H1 (cell line): ENCODE measurements around the gene FPR2. TPM values are rescaled to one million over a fixed set of nuclear protein-coding genes. Genes with fewer than 3 reads are reported as not detected.

Source experiments
- CTCF ChIA-PET: fragments of 300-600 bp; sonication (Branson Sonifier 250); formaldehyde crosslinking; loops from one replicate; lab custom pipeline; 2021; ENCODE audit not compliant: partially characterized antibody; lab: Charles Lee
- POLR2A ChIA-PET: fragments of 300-600 bp; sonication (Branson Sonifier 250); formaldehyde crosslinking; loops from one replicate; lab custom pipeline; 2021; ENCODE audit warnings: inconsistent platforms; ENCODE audit not compliant: partially characterized antibody; lab: Charles Lee
- DNase-seq, 2 experiments: peaks; one replicate each; pipeline versions ENCODE4 v3.0.0 to v3.0.0-alpha.2; 2010 to 2022; ENCODE audit warnings: low spot score in 2 of 2, low read depth in 1 of 2, mixed read lengths in 1 of 2
- FAIRE-seq: peaks from 2 replicates; lab custom pipeline; 2011; peaks lifted over from hg19 to GRCh38; lab: Jason Lieb, UNC
- H2AFZ ChIP-seq: 2 replicates; pipeline ENCODE4 v1.8.1; 2012; ENCODE audit warnings: low read length, inconsistent platforms
- H2AK5ac ChIP-seq: 2 replicates; pipeline ENCODE4 v1.6.1; 2013; ENCODE audit warnings: low read depth, low read length
- H2BK120ac ChIP-seq: replicated peaks from 2 replicates; pipeline ENCODE3; 2013; ENCODE audit warnings: low read depth, low read length, inconsistent platforms
- H2BK12ac ChIP-seq: 2 replicates; pipeline ENCODE4 v1.6.1; 2013; ENCODE audit warnings: low read depth, low read length
- H2BK15ac ChIP-seq: 2 replicates; pipeline ENCODE4 v1.6.1; 2013; ENCODE audit warnings: low read length
- H2BK20ac ChIP-seq: 2 replicates; pipeline ENCODE4 v1.6.1; 2013; ENCODE audit warnings: low read length
- H2BK5ac ChIP-seq: 2 replicates; pipeline ENCODE4 v1.6.1; 2013; ENCODE audit warnings: low read depth, low read length
- H3K14ac ChIP-seq: 2 replicates; pipeline ENCODE4 v1.6.1; 2013; ENCODE audit warnings: inconsistent platforms; ENCODE audit not compliant: insufficient read length
- H3K18ac ChIP-seq: 2 replicates; pipeline ENCODE4 v1.6.1; 2013; ENCODE audit warnings: low read length; ENCODE audit errors: extremely low read depth
- H3K23ac ChIP-seq: 2 replicates; pipeline ENCODE4 v1.6.1; 2013; ENCODE audit warnings: inconsistent platforms; ENCODE audit not compliant: insufficient read length
- H3K23me2 ChIP-seq: 2 replicates; pipeline ENCODE4 v1.6.1; 2013; ENCODE audit warnings: low read depth, low read length
- H3K27ac ChIP-seq: 2 replicates; pipeline ENCODE4 v1.6.1; 2011; ENCODE audit warnings: low read depth, low read length, inconsistent platforms
- H3K27me3 ChIP-seq, 4 experiments: replicated peaks in 1 of 4; 1 replicate in 1 of 4; 2 replicates in 3 of 4; pipeline versions ENCODE4 v1.6.1 to v1.8.1; 2011 to 2013; ENCODE audit warnings: low read length in 3 of 4, mild to moderate bottlenecking in 3 of 4, inconsistent platforms in 2 of 4, mixed read lengths in 2 of 4, moderate library complexity in 1 of 4; ENCODE audit not compliant: control insufficient read depth in 3 of 4, insufficient read depth in 3 of 4; ENCODE audit errors: extremely low read depth in 1 of 4
- H3K36me3 ChIP-seq, 4 experiments: 2 replicates each; pipeline versions ENCODE4 v1.6.1 to v1.8.1; 2011 to 2013; ENCODE audit warnings: mild to moderate bottlenecking in 4 of 4, low read length in 3 of 4, moderate library complexity in 2 of 4, control low read depth in 1 of 4, inconsistent platforms in 1 of 4; ENCODE audit not compliant: insufficient read depth in 4 of 4, control insufficient read depth in 2 of 4
- H3K4ac ChIP-seq: replicated peaks from 2 replicates; pipeline ENCODE3; 2013; ENCODE audit warnings: low read length, low read depth, mixed read lengths, inconsistent platforms; ENCODE audit not compliant: insufficient read length
- H3K4me1 ChIP-seq, 4 experiments: replicated peaks in 1 of 4; 1 replicate in 1 of 4; 2 replicates in 3 of 4; pipeline versions ENCODE4 v1.6.1 to v1.8.1; 2011 to 2013; ENCODE audit warnings: low read length in 3 of 4, inconsistent platforms in 2 of 4, mixed read lengths in 1 of 4; ENCODE audit not compliant: insufficient read depth in 4 of 4, control insufficient read depth in 3 of 4
- H3K4me2 ChIP-seq, 2 experiments: 2 replicates each; pipeline versions ENCODE4 v1.6.1 to v1.8.1; 2011 to 2013; ENCODE audit warnings: low read depth in 2 of 2, low read length in 2 of 2, control low read depth in 1 of 2, inconsistent platforms in 1 of 2, mild to moderate bottlenecking in 1 of 2; ENCODE audit not compliant: insufficient read depth in 1 of 2
- H3K4me3 ChIP-seq, 4 experiments: fragments of 200-600, 300-600 bp in 1 of 4; sonication (generic), shearing (Covaris generic), sonication (Bioruptor Twin) in 1 of 4; 2 replicates each; pipeline versions ENCODE4 v1.5.1 to v1.8.1; 2011 to 2016; ENCODE audit warnings: low read length in 4 of 4, low read depth in 3 of 4, control low read depth in 2 of 4, inconsistent platforms in 2 of 4, mild to moderate bottlenecking in 2 of 4, mixed read lengths in 1 of 4, moderate library complexity in 1 of 4; ENCODE audit not compliant: insufficient read depth in 2 of 4; ENCODE audit errors: extremely low read depth in 1 of 4
- H3K56ac ChIP-seq: replicated peaks from 2 replicates; pipeline ENCODE3; 2013; ENCODE audit warnings: low read depth, mild to moderate bottlenecking, mixed read lengths, low read length, inconsistent platforms; ENCODE audit not compliant: insufficient read length
- H3K79me1 ChIP-seq: 2 replicates; pipeline ENCODE4 v1.6.1; 2013; ENCODE audit warnings: low read depth, low read length, control low read depth
- H3K79me2 ChIP-seq, 2 experiments: 2 replicates each; pipeline versions ENCODE4 v1.6.1 to v1.8.1; 2012 to 2013; ENCODE audit warnings: low read length in 2 of 2, mild to moderate bottlenecking in 2 of 2, inconsistent platforms in 1 of 2; ENCODE audit not compliant: insufficient read depth in 2 of 2, control insufficient read depth in 1 of 2
- H3K9ac ChIP-seq, 4 experiments: replicated peaks in 1 of 4; 1 replicate in 1 of 4; 2 replicates in 3 of 4; pipeline versions ENCODE4 v1.6.1 to v1.8.1; 2011 to 2013; ENCODE audit warnings: low read depth in 3 of 4, low read length in 3 of 4, control low read depth in 2 of 4, mild to moderate bottlenecking in 2 of 4, moderate library complexity in 2 of 4, inconsistent platforms in 1 of 4; ENCODE audit errors: extremely low read depth in 1 of 4
- H3K9me3 ChIP-seq, 2 experiments: 2 replicates each; pipeline versions ENCODE4 v1.6.1 to v1.8.1; 2012 to 2013; ENCODE audit warnings: mild to moderate bottlenecking in 2 of 2, moderate library complexity in 2 of 2, control low read depth in 1 of 2, inconsistent platforms in 1 of 2, low read depth in 1 of 2, low read length in 1 of 2, mixed read lengths in 1 of 2; ENCODE audit not compliant: insufficient read depth in 2 of 2
- H4K20me1 ChIP-seq, 2 experiments: replicated peaks in 1 of 2; 2 replicates each; pipeline versions ENCODE3 to v1.8.1; 2011 to 2013; ENCODE audit warnings: inconsistent platforms in 2 of 2, low read length in 2 of 2, mild to moderate bottlenecking in 1 of 2; ENCODE audit not compliant: insufficient read depth in 2 of 2, control insufficient read depth in 1 of 2
- H4K5ac ChIP-seq: 2 replicates; pipeline ENCODE4 v1.6.1; 2013; ENCODE audit warnings: low read length, low read depth, mixed read lengths, inconsistent platforms; ENCODE audit not compliant: insufficient read length
- H4K8ac ChIP-seq: 2 replicates; pipeline ENCODE4 v1.8.0; 2013; ENCODE audit warnings: mild to moderate bottlenecking, moderate library complexity, low read length, inconsistent platforms; ENCODE audit not compliant: insufficient read depth; ENCODE audit errors: extremely low read depth
- H4K91ac ChIP-seq: replicated peaks from 2 replicates; pipeline ENCODE3; 2013; ENCODE audit warnings: low read length, mixed read lengths, inconsistent platforms; ENCODE audit not compliant: insufficient read length
- CREB1 ChIP-seq: IDR thresholded peaks from 2 replicates; pipeline ENCODE4 v1.6.1; 2012; ENCODE audit warnings: inconsistent platforms
- RAD21 ChIP-seq, 2 experiments: IDR thresholded peaks in 1 of 2; conservative IDR thresholded peaks in 1 of 2; 2 replicates each; pipeline ENCODE4 v1.6.1; 2011; ENCODE audit warnings: low read depth in 2 of 2, low read length in 2 of 2, improper control_type of control experiment in 1 of 2, inconsistent platforms in 1 of 2, mild to moderate bottlenecking in 1 of 2, moderate library complexity in 1 of 2
- SIN3A ChIP-seq, 2 experiments: IDR thresholded peaks in 1 of 2; conservative IDR thresholded peaks in 1 of 2; 2 replicates each; pipeline ENCODE4 v1.6.1; 2011 to 2012; ENCODE audit warnings: low read length in 2 of 2, improper control_type of control experiment in 1 of 2, low read depth in 1 of 2, mild to moderate bottlenecking in 1 of 2
- WGBS, 2 experiments: shearing (Covaris generic) in 1 of 2; methylation state at CpG; one replicate each; pipeline versions ENCODE4 v1.1.6 to v1.1.7; 2013 to 2015; ENCODE audit warnings: low lambda C conversion rate in 2 of 2, mixed read lengths in 2 of 2, inconsistent platforms in 1 of 2, low coverage in 1 of 2, missing lambda C conversion rate in 1 of 2; ENCODE audit not compliant: insufficient replicate concordance in 2 of 2, insufficient coverage in 1 of 2, insufficient read length in 1 of 2; ENCODE audit errors: extremely low coverage in 1 of 2, missing lambda C conversion rate in 1 of 2; 5-methylcytosine and 5-hydroxymethylcytosine counted together
- polyA plus RNA-seq, 7 experiments: library from polyadenylated mRNA; depleted of rRNA in 3 of 7; stranded (reverse) in 5 of 7; unstranded in 2 of 7; fragments of >200 nt in 5 of 7; fragments of 200-250 nt in 2 of 7; gene quantifications; 1 replicate in 5 of 7; 2 replicates in 1 of 7; 4 replicates in 1 of 7; pipeline versions ENCODE4 v1.2.1 to v1.2.3, GENCODE V29; 2011 to 2013; ENCODE audit warnings: missing spikeins in 2 of 7, mixed read lengths in 2 of 7
- total RNA-seq: library from RNA; stranded (reverse); fragmentation: NEBNext Ultra II Directional; extraction: Animal tissue kit (Norgen Biotek cat#: 25700); gene quantifications from 2 replicates; pipeline ENCODE4 v1.2.1, GENCODE V29; 2021
- TF ChIP-seq, protein P1 (sequence below), 3 experiments: IDR thresholded peaks; 1 replicate in 2 of 3; 2 replicates in 1 of 3; pipeline versions ENCODE4 v1.5.1 to v1.6.1; 2011; ENCODE audit warnings: low read length in 3 of 3, mild to moderate bottlenecking in 3 of 3, inconsistent platforms in 2 of 3, low read depth in 1 of 3, moderate library complexity in 1 of 3; ENCODE audit not compliant: insufficient read depth in 1 of 3; ENCODE audit errors: control extremely low read depth in 1 of 3

Gene FPR2
- total and polyA plus RNA-seq, 2 of the 8 experiments (the other 6 are each of a cell fraction or from before 2014, with no cell fraction given): 0.17 TPM; not detected in 1

DNA sequence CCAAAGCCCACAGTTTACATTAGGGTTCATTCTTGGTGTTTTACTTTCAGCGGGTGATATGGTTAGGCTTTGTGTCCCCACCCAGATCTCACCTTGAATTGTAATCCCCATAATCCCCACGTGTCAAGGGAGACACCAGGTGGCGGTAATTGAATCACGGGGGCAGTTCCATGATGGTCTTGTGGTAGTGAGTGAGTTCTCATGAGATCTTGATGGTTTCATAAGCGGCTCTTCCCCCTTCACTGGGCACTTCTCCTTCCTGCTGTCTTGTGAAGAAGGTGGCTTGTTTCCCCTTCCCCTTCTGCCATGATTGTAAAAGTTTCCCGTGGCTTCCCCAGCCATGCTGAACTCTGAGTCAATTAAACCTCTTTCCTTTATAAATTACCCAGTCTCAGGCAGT is 12.0 kb downstream of the FPR2 start:
- Histone ChIP-seq H3K23ac (no peak overlapping the region), H3K4me1 (no peaks in the 10 kb centered on the region), H3K9ac (no peak overlapping the region), H2BK120ac (no peak overlapping the region), H3K4me2 (no peak overlapping the region), H3K4ac (no peak overlapping the region), H2BK12ac (no peak overlapping the region), H3K79me1 (no peaks in the 10 kb centered on the region), H3K79me2 (no peaks in the 10 kb centered on the region), H4K91ac (no peak overlapping the region), H2BK15ac (no peak overlapping the region), H3K36me3 (no peaks in the 10 kb centered on the region), H4K8ac (no peak overlapping the region), H2AFZ (no peak overlapping the region), H3K27ac (no peak overlapping the region), H3K14ac (no peak overlapping the region), H3K18ac (no peak overlapping the region), H3K23me2 (no peaks in the 10 kb centered on the region), H4K5ac (no peak overlapping the region), H3K4me3 (no peak overlapping the region), H2AK5ac (no peak overlapping the region), H3K56ac (no peak overlapping the region), H2BK20ac (no peak overlapping the region), H3K27me3 (no peaks in the 10 kb centered on the region), H3K9me3 (peaks cover 3 to 4% of the 10 kb centered on the region in 2 experiments; a peak in 2 of 4 replicates), H4K20me1 (no peaks in the 10 kb centered on the region), H2BK5ac (no peak overlapping the region)
- TF ChIP-seq CREB1 (no peak), SIN3A (conservative IDR thresholded peaks at IDR 0.05 in 1 of 2, IDR thresholded peaks at IDR 0.05 in 1 of 2; ENCODE audit: low read depth in 1 of 2, low read length in 2 of 2) (no peak), RAD21 (IDR thresholded peaks at IDR 0.05 in 1 of 2, conservative IDR thresholded peaks at IDR 0.05 in 1 of 2; ENCODE audit: low read depth in 2 of 2, low read length in 2 of 2) (peak; percentile 40 to 41)
- TF ChIP-seq, protein P1, sequence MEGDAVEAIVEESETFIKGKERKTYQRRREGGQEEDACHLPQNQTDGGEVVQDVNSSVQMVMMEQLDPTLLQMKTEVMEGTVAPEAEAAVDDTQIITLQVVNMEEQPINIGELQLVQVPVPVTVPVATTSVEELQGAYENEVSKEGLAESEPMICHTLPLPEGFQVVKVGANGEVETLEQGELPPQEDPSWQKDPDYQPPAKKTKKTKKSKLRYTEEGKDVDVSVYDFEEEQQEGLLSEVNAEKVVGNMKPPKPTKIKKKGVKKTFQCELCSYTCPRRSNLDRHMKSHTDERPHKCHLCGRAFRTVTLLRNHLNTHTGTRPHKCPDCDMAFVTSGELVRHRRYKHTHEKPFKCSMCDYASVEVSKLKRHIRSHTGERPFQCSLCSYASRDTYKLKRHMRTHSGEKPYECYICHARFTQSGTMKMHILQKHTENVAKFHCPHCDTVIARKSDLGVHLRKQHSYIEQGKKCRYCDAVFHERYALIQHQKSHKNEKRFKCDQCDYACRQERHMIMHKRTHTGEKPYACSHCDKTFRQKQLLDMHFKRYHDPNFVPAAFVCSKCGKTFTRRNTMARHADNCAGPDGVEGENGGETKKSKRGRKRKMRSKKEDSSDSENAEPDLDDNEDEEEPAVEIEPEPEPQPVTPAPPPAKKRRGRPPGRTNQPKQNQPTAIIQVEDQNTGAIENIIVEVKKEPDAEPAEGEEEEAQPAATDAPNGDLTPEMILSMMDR (IDR thresholded peaks at IDR 0.05; ENCODE audit: control extremely low read depth in 1 of 3, insufficient read depth in 1 of 3, low read depth in 1 of 3, low read length in 3 of 3): peak; percentile 5 to 14 (median 10); a peak in 3 of 4 replicates
- no peak for DNase-seq
- no peak for FAIRE-seq
- CTCF ChIA-PET: interaction anchor here (1.0 kb wide), 1 partner anchor 35 kb away, joined by 3 read pairs; no protein-coding TSS in a partner anchor
- WGBS, 2 experiments: 66% methylated on average over 6 of the region's 6 CpGs; no CpG with 5 or more reads in 1 of the 2 experiments
- POLR2A ChIA-PET: no interaction called here
